NT2/D1 (cell line): ENCODE results near the gene OPN4.

Experiments used
- DNase-seq: peaks from one replicate; pipeline ENCODE4 v3.0.0-alpha.2; 2011; ENCODE audit warnings: low read depth, low spot score
- H3K27me3 ChIP-seq: 2 replicates; pipeline ENCODE4 v1.6.0; 2011; ENCODE audit warnings: mild to moderate bottlenecking; ENCODE audit not compliant: insufficient read length, insufficient read depth
- H3K36me3 ChIP-seq: 2 replicates; pipeline ENCODE4 v1.6.1; 2011; ENCODE audit warnings: mild to moderate bottlenecking, low read length, mixed read lengths; ENCODE audit not compliant: insufficient read depth, insufficient read length
- H3K4me1 ChIP-seq: 2 replicates; pipeline ENCODE4 v1.5.1; 2011; ENCODE audit not compliant: insufficient read depth, insufficient read length
- H3K4me3 ChIP-seq: 2 replicates; pipeline ENCODE4 v1.5.1; 2011; ENCODE audit warnings: low read depth; ENCODE audit not compliant: insufficient read length
- H3K9ac ChIP-seq: 2 replicates; pipeline ENCODE4 v1.6.0; 2011; ENCODE audit warnings: low read depth; ENCODE audit not compliant: insufficient read length
- H3K9me3 ChIP-seq: 2 replicates; pipeline ENCODE4 v1.5.1; 2011; ENCODE audit warnings: mild to moderate bottlenecking, low read length; ENCODE audit not compliant: insufficient read depth
- SUZ12 ChIP-seq: IDR thresholded peaks from 2 replicates; pipeline ENCODE4 v1.6.1; 2011; ENCODE audit not compliant: insufficient read length, insufficient read depth; ENCODE audit errors: extremely low read depth
- YY1 ChIP-seq: IDR thresholded peaks from 2 replicates; pipeline ENCODE4 v1.6.1; 2011; ENCODE audit not compliant: insufficient read length, insufficient read depth
- ZNF274 ChIP-seq: IDR thresholded peaks from 2 replicates; pipeline ENCODE4 v1.6.1; 2011; ENCODE audit warnings: mild to moderate bottlenecking, low read depth, low read length

OPN4 gene

GRCh38 chr10:86628311-86628710, 26.0 kb upstream of the OPN4 start:
- TF ChIP-seq SUZ12 = no peak
- TF ChIP-seq ZNF274 = no peak
- no peak for TF ChIP-seq YY1
- Histone ChIP-seq H3K9ac (no peak overlapping the region), H3K4me3 (no peak overlapping the region), H3K4me1 (no peaks in the 10 kb centered on the region), H3K27me3 (peaks cover 22% of the 10 kb centered on the region), H3K9me3 (no peaks in the 10 kb centered on the region), H3K36me3 (no peaks in the 10 kb centered on the region)
- no peak for DNase-seq

GRCh38 chr10:86630079-86630478, 24.3 kb upstream of the OPN4 start:
- Histone ChIP-seq H3K36me3 (no peaks in the 10 kb centered on the region), H3K27me3 (peaks cover 34% of the 10 kb centered on the region), H3K9ac (no peak overlapping the region), H3K4me3 (no peak overlapping the region), H3K9me3 (no peaks in the 10 kb centered on the region), H3K4me1 (no peaks in the 10 kb centered on the region)
- DNase-seq = no peak
- TF ChIP-seq SUZ12 = no peak
- no peak for TF ChIP-seq ZNF274
- no peak for TF ChIP-seq YY1

GRCh38 chr10:86632009-86632800, 22.1 kb upstream of the OPN4 start:
- H3K9me3 ChIP-seq = no peaks in the 10 kb centered on the region
- DNase-seq = peak; percentile 42
- H3K4me1 ChIP-seq = no peaks in the 10 kb centered on the region
- H3K27me3 ChIP-seq = peaks cover 34% of the 10 kb centered on the region
- TF ChIP-seq ZNF274 (no peak), YY1 (no peak), SUZ12 (no peak)
- H3K36me3 ChIP-seq = no peaks in the 10 kb centered on the region
- H3K4me3 ChIP-seq = peak overlapping the region; percentile 59
- peak overlapping the region; percentile 72 for H3K9ac ChIP-seq

- no peak for DNase-seq
- Histone ChIP-seq H3K27me3 (peaks cover 34% of the 10 kb centered on the region), H3K4me1 (no peaks in the 10 kb centered on the region), H3K9ac (no peak overlapping the region), H3K4me3 (no peak overlapping the region), H3K36me3 (no peaks in the 10 kb centered on the region), H3K9me3 (no peaks in the 10 kb centered on the region)
- TF ChIP-seq SUZ12 = no peak
- no peak for TF ChIP-seq ZNF274
- no peak for TF ChIP-seq YY1
These were observed 21.4 kb upstream of the OPN4 start for GRCh38 chr10:86632951-86633350.

DNA sequence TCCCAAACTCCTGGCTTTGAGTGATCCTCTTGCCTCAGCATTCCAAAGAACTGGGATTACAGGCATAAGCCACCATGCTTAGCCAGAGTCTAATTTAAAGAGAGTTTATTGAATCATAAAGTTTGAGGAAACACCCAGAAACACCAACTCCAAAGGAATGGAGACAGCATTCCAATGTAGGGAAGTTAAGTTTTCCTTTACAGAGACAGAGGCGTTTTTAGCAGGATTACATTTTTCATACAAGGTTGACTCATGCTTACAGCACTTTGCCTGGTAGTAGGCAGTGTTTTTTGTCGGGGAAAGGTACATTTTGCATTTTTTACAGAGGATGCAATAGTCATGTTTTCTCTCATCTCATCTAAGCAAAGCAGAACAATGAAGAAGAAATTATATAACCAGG, 18.9 kb upstream of the OPN4 start:
- peaks cover 34% of the 10 kb centered on the region for H3K27me3 ChIP-seq
- no peak for TF ChIP-seq YY1
- H3K36me3 ChIP-seq = no peaks in the 10 kb centered on the region
- no peaks in the 10 kb centered on the region for H3K9me3 ChIP-seq
- no peak for DNase-seq
- no peak overlapping the region for H3K9ac ChIP-seq
- H3K4me1 ChIP-seq = no peaks in the 10 kb centered on the region
- H3K4me3 ChIP-seq = no peak overlapping the region

DNA sequence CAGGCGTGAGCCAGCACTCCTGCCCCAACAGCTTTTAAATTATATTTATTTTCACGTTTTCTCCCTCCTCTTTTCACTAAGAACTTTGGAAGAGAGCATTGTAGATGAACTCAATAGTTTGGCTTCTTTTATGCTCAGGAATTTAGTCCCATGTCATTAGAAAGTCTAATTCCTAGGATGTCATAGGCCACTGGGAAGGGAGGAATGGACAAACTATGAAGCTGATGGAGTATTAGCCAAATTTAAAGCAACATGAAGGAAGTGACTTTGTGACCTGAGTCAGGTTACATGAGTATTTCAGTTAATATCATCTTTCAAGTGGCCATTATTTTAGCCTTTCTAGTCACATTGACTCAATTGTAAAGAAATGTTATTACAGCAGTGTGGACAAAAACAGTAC, 18.0 kb upstream of the OPN4 start:
- H3K36me3 ChIP-seq = no peaks in the 10 kb centered on the region
- H3K4me1 ChIP-seq = no peaks in the 10 kb centered on the region
- H3K9ac ChIP-seq = no peak overlapping the region
- no peak for DNase-seq
- peaks cover 27% of the 10 kb centered on the region for H3K27me3 ChIP-seq
- no peak for TF ChIP-seq YY1
- TF ChIP-seq SUZ12 = no peak
- no peak for TF ChIP-seq ZNF274
- no peak overlapping the region for H3K4me3 ChIP-seq
- H3K9me3 ChIP-seq = peaks cover 9% of the 10 kb centered on the region; the same call in 1 of the 2 replicates

DNA sequence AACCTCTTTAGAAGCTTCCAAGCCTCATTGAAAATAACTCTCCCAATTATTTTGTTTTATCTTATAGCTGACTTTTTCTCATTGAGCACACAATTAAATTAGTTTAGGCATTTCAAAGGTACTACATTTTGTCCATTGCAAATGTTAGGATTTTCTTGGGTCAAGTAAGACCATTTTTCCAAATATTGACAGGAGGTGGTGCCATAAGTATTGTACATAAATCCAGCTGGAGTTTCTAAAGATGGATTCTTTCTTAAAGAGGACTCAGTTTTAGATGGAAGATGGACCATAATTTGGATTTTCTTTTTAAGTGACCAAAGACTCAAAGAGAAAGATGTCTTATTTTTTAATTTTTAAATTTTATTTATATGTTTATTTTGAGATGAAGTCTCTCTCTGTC, 12.3 kb upstream of the OPN4 start:
- Histone ChIP-seq H3K27me3 (no peaks in the 10 kb centered on the region), H3K36me3 (no peaks in the 10 kb centered on the region)
- no peak for DNase-seq

More for the DNA sequence above, 12.3 kb upstream of the OPN4 start:
- Histone ChIP-seq H3K4me3 (no peak overlapping the region), H3K9ac (no peak overlapping the region), H3K9me3 (peaks cover 25% of the 10 kb centered on the region; the same call in 1 of the 2 replicates), H3K4me1 (no peaks in the 10 kb centered on the region)
- TF ChIP-seq SUZ12 (no peak), ZNF274 (no peak), YY1 (no peak)
